ENCODE results near the gene ANXA11. TPM values are rescaled to one million over a fixed set of nuclear protein-coding genes. Genes with fewer than 3 reads are reported as not detected.

Gene ANXA11
- total and polyA plus RNA-seq, 2 experiments from 2014 or later, result 80.2 to 112 TPM

GRCh38 chr10:80177781-80178636, 27.3 kb downstream of the ANXA11 start:
- Histone ChIP-seq H3K36me3 (no peaks in the 10 kb centered on the region), H3K9me3 (ENCODE audit: low read depth) (no peaks in the 10 kb centered on the region)
- peak in 1 of 2 donors; percentile 68 for DNase-seq (ENCODE audit: low read depth in 1 of 2, low spot score in 1 of 2)

GRCh38 chr10:80176526-80176925, 28.8 kb downstream of the ANXA11 start:
- Histone ChIP-seq H3K27ac (no peak overlapping the region), H3K4me1 (ENCODE audit: low read depth) (no peaks in the 10 kb centered on the region), H3K9me3 (ENCODE audit: low read depth) (no peaks in the 10 kb centered on the region), H3K27me3 (no peaks in the 10 kb centered on the region), H3K36me3 (no peaks in the 10 kb centered on the region), H3K4me3 (no peak overlapping the region)
- no peak for DNase-seq (ENCODE audit: low read depth in 1 of 2, low spot score in 1 of 2)
- TF ChIP-seq CTCF (IDR thresholded peaks at IDR 0.05; ENCODE audit: low read depth, low read length), result no peak

More at GRCh38 chr10:80177781-80178636, 27.3 kb downstream of the ANXA11 start:
- Histone ChIP-seq H3K27me3 (no peaks in the 10 kb centered on the region), H3K27ac (no peak overlapping the region), H3K4me1 (ENCODE audit: low read depth) (no peaks in the 10 kb centered on the region), H3K4me3 (no peak overlapping the region)
- no peak for TF ChIP-seq CTCF (IDR thresholded peaks at IDR 0.05; ENCODE audit: low read depth, low read length)

- TF ChIP-seq CTCF (IDR thresholded peaks at IDR 0.05; ENCODE audit: low read depth, low read length), result no peak
- no peaks in the 10 kb centered on the region for H3K27me3 ChIP-seq
- H3K4me1 ChIP-seq (ENCODE audit: low read depth), result no peaks in the 10 kb centered on the region
- no peaks in the 10 kb centered on the region for H3K9me3 ChIP-seq (ENCODE audit: low read depth)
- no peak overlapping the region for H3K4me3 ChIP-seq
- H3K27ac ChIP-seq, result no peak overlapping the region
- DNase-seq (ENCODE audit: low read depth in 1 of 2, low spot score in 1 of 2), result no peak
- no peaks in the 10 kb centered on the region for H3K36me3 ChIP-seq
Measured at GRCh38 chr10:80174641-80175395, 30.5 kb downstream of the ANXA11 start.

- Histone ChIP-seq H3K36me3 (no peaks in the 10 kb centered on the region), H3K27me3 (no peaks in the 10 kb centered on the region), H3K9me3 (ENCODE audit: low read depth) (no peaks in the 10 kb centered on the region), H3K4me3 (no peak overlapping the region), H3K4me1 (ENCODE audit: low read depth) (no peaks in the 10 kb centered on the region), H3K27ac (no peak overlapping the region)
- DNase-seq (ENCODE audit: low read depth in 1 of 2, low spot score in 1 of 2), result no peak
- no peak for TF ChIP-seq CTCF (IDR thresholded peaks at IDR 0.05; ENCODE audit: low read depth, low read length)
Measured at GRCh38 chr10:80173466-80173865, 31.9 kb downstream of the ANXA11 start.

- H3K4me3 ChIP-seq, result no peak overlapping the region
- no peak overlapping the region for H3K27ac ChIP-seq
- peaks cover 4% of the 10 kb centered on the region for H3K4me1 ChIP-seq (ENCODE audit: low read depth)
- H3K9me3 ChIP-seq (ENCODE audit: low read depth), result no peaks in the 10 kb centered on the region
- no peaks in the 10 kb centered on the region for H3K36me3 ChIP-seq
- TF ChIP-seq CTCF (IDR thresholded peaks at IDR 0.05; ENCODE audit: low read depth, low read length), result no peak
- H3K27me3 ChIP-seq, result no peaks in the 10 kb centered on the region
- DNase-seq (ENCODE audit: low read depth in 1 of 2, low spot score in 1 of 2), result no peak
Measured at GRCh38 chr10:80172896-80173295, 32.4 kb downstream of the ANXA11 start.
